ENCODE results near the gene C19orf73. TPM values are rescaled to one million over a fixed set of nuclear protein-coding genes. Genes with fewer than 3 reads are reported as not detected.

The C19orf73 gene
- total and polyA plus RNA-seq, 8 donors, result 3.4 to 4.2 (median 3.7) TPM; not detected in 5

DNA sequence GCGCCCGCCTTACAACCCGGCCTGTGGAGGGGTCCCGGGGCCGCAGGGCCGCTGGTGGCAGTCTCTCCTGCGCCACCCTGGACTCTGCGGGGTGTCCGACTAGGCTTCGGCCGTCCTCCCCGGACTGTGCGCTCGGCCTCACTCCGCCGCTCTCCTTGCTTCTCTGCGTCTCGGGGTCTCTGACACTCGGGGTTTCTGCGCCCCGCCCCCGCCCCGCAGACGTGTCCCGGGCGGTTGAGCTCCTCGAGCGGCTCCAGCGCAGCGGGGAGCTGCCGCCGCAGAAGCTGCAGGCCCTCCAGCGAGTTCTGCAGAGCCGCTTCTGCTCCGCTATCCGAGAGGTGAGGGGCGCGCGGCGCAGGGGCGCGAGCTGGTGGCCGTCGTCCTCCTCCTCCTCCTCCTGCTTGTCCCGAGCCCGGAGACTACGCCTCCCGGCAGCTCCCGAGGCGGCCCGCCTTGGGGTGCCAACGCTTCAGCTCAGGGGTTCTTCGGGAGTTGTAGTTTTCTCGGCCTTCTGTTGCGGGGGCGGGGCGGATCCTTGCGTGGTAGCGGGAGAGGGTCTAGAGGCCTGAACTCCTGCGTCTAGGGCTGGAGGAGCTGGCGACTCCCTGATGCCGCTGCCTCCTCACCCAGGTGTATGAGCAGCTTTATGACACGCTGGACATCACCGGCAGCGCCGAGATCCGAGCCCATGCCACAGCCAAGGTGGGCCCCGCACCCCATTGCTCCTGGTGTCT, 4.1 kb downstream of the C19orf73 start:
- peak overlapping the region; percentile 87 to 98 (median 92) for H3K4me3 ChIP-seq
- TF ChIP-seq EP300 (IDR thresholded peaks at IDR 0.05) (no peak), POLR2AphosphoS5 (IDR thresholded peaks at IDR 0.05) (no peak), POLR2A (IDR thresholded peaks at IDR 0.05) (no peak)
- TF ChIP-seq, protein P1, sequence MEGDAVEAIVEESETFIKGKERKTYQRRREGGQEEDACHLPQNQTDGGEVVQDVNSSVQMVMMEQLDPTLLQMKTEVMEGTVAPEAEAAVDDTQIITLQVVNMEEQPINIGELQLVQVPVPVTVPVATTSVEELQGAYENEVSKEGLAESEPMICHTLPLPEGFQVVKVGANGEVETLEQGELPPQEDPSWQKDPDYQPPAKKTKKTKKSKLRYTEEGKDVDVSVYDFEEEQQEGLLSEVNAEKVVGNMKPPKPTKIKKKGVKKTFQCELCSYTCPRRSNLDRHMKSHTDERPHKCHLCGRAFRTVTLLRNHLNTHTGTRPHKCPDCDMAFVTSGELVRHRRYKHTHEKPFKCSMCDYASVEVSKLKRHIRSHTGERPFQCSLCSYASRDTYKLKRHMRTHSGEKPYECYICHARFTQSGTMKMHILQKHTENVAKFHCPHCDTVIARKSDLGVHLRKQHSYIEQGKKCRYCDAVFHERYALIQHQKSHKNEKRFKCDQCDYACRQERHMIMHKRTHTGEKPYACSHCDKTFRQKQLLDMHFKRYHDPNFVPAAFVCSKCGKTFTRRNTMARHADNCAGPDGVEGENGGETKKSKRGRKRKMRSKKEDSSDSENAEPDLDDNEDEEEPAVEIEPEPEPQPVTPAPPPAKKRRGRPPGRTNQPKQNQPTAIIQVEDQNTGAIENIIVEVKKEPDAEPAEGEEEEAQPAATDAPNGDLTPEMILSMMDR (IDR thresholded peaks at IDR 0.05), result no peak
- DNase-seq, result peak; percentile 65 to 89
- no peaks in the 10 kb centered on the region for H3K9me3 ChIP-seq
- intact Hi-C loops (cut with DNase I; ENCODE audit: low total_unique reads), result no loop called here
- no peaks in the 10 kb centered on the region for H3K36me3 ChIP-seq
- H3K4me1 ChIP-seq, result peaks cover 34 to 56% (median 47%) of the 10 kb centered on the region in 4 donors
- H3K27ac ChIP-seq, result peak overlapping the region; percentile 74 to 90 (median 81)
- H3K27me3 ChIP-seq, result peaks cover 0 to 7% (median 1%) of the 10 kb centered on the region in 3 donors
- 9 to 41% (median 10%) methylated on average over 15 to 68 of the region's 68 CpGs for WGBS, 5 donors

DNA sequence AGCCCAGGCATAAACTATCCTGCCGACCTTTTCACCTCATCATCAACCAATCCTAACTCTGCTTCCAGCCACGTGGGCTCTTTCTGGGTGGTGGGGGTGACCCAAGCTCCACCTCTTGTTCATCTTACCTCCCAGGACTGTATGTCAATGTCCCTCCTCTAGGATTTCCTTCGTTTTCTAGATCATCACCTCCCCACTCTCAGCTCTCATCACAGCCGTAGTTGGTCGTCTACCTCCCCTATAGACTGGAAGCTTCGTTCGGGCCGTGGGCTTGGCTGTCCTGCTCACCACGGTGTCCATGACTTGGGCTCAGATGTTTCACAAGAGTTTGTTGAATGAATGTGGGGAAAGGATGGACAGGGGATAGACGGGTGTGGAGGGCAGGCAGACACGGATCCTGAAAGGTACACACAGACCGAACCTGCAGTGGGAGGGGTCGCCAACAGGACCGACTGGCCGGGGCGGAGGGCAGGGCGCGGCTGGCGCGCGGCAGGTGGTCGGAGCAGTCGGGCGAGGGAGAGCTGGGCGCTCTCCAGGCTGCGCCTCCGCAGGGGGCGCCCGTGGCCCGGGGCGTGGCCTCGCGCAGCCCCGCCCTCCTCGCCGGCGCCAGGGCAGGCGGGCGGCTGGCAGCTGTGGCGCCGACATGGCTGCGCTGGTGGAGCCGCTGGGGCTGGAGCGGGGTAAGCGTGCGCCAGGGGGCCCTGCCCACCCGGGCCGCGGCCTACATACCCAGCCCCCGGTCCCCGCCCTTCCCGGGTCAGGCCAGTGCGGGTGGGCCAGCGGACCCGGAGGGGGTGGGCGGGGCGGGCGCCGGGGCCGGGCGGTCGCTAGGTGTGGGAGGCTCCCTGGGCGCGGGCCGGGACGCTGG, 4.9 kb downstream of the C19orf73 start, which contains the start of gene LIN7B:
LIN7B (plus strand) TSS at position 609 of the 868 bp plus-strand sequence; CDS start at position 644, 35 bp downstream.
- TF ChIP-seq, protein P1 (IDR thresholded peaks at IDR 0.05), result peak in 3 of 7 experiments; percentile 35 to 64 (median 39)
- TF ChIP-seq POLR2AphosphoS5 (IDR thresholded peaks at IDR 0.05), result no peak
- no peak for TF ChIP-seq EP300 (IDR thresholded peaks at IDR 0.05)
- no peak for TF ChIP-seq POLR2A (IDR thresholded peaks at IDR 0.05)
- intact Hi-C loops (cut with DNase I; ENCODE audit: low total_unique reads), result no loop called here
- 0 to 1% (median 1%) methylated on average over 31 to 66 of the region's 66 CpGs for WGBS, 5 donors
- Histone ChIP-seq H3K27me3 (no peaks in the 10 kb centered on the region), H3K36me3 (peaks cover 0 to 8% (median 5%) of the 10 kb centered on the region in 4 donors), H3K27ac (peak within 1 kb of the TSS; percentile 74 to 90 (median 81)), H3K4me1 (peaks cover 27 to 49% (median 40%) of the 10 kb centered on the region in 4 donors), H3K9me3 (no peaks in the 10 kb centered on the region), H3K4me3 (peak within 1 kb of the TSS; percentile 87 to 98 (median 92))
- DNase-seq, result peak; percentile 77 to 92

DNA sequence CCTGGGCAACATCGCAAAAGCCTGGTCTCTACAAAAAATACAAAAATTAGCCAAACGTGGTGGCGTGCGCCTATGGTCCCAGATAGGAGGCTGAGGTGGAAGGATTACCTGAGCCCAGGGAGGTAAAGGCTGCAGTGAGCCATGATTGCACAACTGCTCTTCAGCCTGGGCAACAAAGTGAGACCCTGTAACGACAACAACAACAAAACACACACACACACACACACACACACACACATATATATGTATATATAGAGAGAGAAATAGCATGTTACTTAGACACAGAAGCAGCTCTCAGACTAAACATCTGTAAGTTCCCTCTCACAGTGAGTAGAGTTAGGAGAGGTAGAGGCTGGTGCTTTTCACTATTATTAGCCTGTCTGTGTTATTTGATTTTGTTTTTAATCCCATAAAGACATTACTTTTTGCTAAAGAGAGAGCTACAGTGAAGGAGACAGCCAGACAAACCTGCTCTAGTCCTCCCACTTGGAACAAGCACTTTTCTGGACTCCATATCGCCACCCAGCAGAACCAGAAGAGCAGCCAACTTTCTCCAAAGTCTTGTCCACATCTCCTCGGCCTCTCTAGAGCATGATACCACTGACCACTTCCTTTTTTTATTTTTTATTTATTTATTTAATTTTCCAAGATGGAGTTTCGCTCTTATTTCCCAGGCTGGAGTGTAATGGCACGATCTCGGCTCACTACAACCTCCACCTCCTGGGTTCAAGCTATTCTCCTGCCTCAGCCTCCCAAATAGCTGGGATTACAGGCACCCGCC, 7.5 kb downstream of the C19orf73 start:
- intact Hi-C loops (cut with DNase I; ENCODE audit: low total_unique reads), result no loop called here

More for the DNA sequence above, 7.5 kb downstream of the C19orf73 start:
- DNase-seq, result no peak
- Histone ChIP-seq H3K9me3 (no peaks in the 10 kb centered on the region), H3K36me3 (peaks cover 21 to 33% (median 31%) of the 10 kb centered on the region in 4 donors), H3K27me3 (no peaks in the 10 kb centered on the region), H3K27ac (no peak overlapping the region), H3K4me3 (no peak overlapping the region), H3K4me1 (peaks cover 12 to 34% (median 25%) of the 10 kb centered on the region in 4 donors)
- TF ChIP-seq POLR2A (IDR thresholded peaks at IDR 0.05) (no peak), POLR2AphosphoS5 (IDR thresholded peaks at IDR 0.05) (no peak), EP300 (IDR thresholded peaks at IDR 0.05) (no peak)
- TF ChIP-seq, protein P1 (IDR thresholded peaks at IDR 0.05), result no peak
- WGBS, 5 donors, result 75 to 78% (median 75%) methylated on average over 11 of the region's 11 CpGs
